ENCODE data around the gene ATP8B1. TPM values are rescaled to one million over a fixed set of nuclear protein-coding genes. Genes with fewer than 3 reads are reported as not detected.
"Not testable (repeated sequence)": the region's sequence is repeated elsewhere in the genome, so short reads cannot be mapped to it uniquely, and the experiment has no call there.

The ATP8B1 gene
- total RNA-seq, 1 donor from 2014 or later: 7.2 TPM

- DNase-seq (ENCODE audit: low read depth): no peak
Observed at GRCh38 chr18:57771193-57771592, 31.9 kb downstream of the ATP8B1 start.

- DNase-seq (ENCODE audit: low read depth): peak; percentile 78
Observed at GRCh38 chr18:57768537-57769326, 34.4 kb downstream of the ATP8B1 start.

- DNase-seq (ENCODE audit: low read depth): peak; percentile 78
Observed at GRCh38 chr18:57767259-57768050, 35.7 kb downstream of the ATP8B1 start.

- no peak for DNase-seq (ENCODE audit: low read depth)
Observed at GRCh38 chr18:57764995-57765394, 38.1 kb downstream of the ATP8B1 start.

GRCh38 chr18:57764087-57764486, 39.0 kb downstream of the ATP8B1 start:
- DNase-seq (ENCODE audit: low read depth): no peak

- no peak for DNase-seq (ENCODE audit: low read depth)
Observed at GRCh38 chr18:57762686-57763085, 40.4 kb downstream of the ATP8B1 start.

GRCh38 chr18:57759650-57760049, 43.5 kb downstream of the ATP8B1 start:
- DNase-seq (ENCODE audit: low read depth): no peak

GRCh38 chr18:57755473-57756067, 47.5 kb downstream of the ATP8B1 start:
- DNase-seq (ENCODE audit: low read depth): no peak

GRCh38 chr18:57754577-57755338, 48.4 kb downstream of the ATP8B1 start:
- peak; percentile 82 for DNase-seq (ENCODE audit: low read depth)

GRCh38 chr18:57753063-57753462, 50.1 kb downstream of the ATP8B1 start:
- DNase-seq (ENCODE audit: low read depth): no peak

GRCh38 chr18:57749604-57749970, 53.5 kb downstream of the ATP8B1 start:
- DNase-seq (ENCODE audit: low read depth): peak; percentile 88

- DNase-seq (ENCODE audit: low read depth): no peak
Observed at GRCh38 chr18:57748770-57749603, 54.1 kb downstream of the ATP8B1 start.

- DNase-seq (ENCODE audit: low read depth): no peak
Observed at GRCh38 chr18:57747809-57748680, 55.1 kb downstream of the ATP8B1 start.

GRCh38 chr18:57744211-57744694, 58.9 kb downstream of the ATP8B1 start:
- no peak for DNase-seq (ENCODE audit: low read depth)

- DNase-seq (ENCODE audit: low read depth): peak; percentile 66
Observed at GRCh38 chr18:57743008-57743407, 60.1 kb downstream of the ATP8B1 start.

- DNase-seq (ENCODE audit: low read depth): no peak
Observed at GRCh38 chr18:57741273-57741672, 61.8 kb downstream of the ATP8B1 start.

- DNase-seq (ENCODE audit: low read depth): no peak
Observed at GRCh38 chr18:57738078-57738477, 65.0 kb downstream of the ATP8B1 start.

GRCh38 chr18:57737400-57738060, 65.6 kb downstream of the ATP8B1 start:
- peak; percentile 85 for DNase-seq (ENCODE audit: low read depth)

- DNase-seq (ENCODE audit: low read depth): not testable (repeated sequence)
Observed at GRCh38 chr18:57735042-57735441, 68.1 kb downstream of the ATP8B1 start.
